ENCODE results near the gene SSH2.

Gene SSH2

DNA sequence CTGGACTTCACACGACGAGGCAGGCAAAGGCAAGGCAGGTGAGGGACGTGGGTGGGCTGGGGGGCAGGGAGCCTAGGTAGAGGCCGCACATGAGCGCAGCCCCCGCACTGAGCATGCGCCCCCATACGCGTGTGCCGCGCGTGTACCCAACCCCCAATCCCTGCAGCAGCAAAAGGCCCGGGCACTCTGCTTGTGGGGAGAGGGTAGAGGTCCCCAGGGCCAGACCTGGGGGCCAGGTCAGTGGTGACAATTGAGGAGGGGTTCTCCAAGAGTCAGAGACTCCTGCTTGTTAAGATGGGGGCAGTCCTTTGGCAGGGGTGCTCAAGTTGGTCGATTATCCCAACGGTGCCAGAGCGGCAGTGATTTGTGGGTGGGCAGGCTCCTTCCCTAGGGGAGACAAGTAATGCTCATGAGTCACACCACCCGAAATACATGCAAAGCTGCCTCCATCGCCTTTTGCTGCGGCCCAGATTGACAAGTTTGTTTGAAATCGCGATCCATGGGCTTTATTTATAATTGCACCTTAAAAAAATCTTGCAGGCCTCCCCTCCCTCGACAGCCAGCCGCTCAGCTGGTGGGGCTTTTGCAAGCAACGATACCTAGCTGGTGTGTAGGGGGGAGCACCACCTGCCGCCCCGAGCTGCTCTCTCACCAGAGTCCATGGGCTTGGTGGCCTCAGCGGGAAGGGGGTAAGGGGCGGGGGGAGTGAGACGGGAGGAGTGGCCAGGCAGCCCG lies 339.4 kb downstream of the SSH2 start (continued):
- TF ChIP-seq, protein P1, sequence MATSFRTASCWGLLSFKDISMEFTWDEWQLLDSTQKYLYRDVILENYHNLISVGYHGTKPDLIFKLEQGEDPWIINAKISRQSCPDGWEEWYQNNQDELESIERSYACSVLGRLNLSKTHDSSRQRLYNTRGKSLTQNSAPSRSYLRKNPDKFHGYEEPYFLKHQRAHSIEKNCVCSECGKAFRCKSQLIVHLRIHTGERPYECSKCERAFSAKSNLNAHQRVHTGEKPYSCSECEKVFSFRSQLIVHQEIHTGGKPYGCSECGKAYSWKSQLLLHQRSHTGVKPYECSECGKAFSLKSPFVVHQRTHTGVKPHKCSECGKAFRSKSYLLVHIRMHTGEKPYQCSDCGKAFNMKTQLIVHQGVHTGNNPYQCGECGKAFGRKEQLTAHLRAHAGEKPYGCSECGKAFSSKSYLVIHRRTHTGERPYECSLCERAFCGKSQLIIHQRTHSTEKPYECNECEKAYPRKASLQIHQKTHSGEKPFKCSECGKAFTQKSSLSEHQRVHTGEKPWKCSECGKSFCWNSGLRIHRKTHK (tag by site-specific recombination; IDR thresholded peaks at IDR 0.05): no peak
- TF ChIP-seq ZNF660 (tag by site-specific recombination; IDR thresholded peaks at IDR 0.05) (no peak), SP7 (tag by site-specific recombination; IDR thresholded peaks at IDR 0.05) (peak; percentile 47), ZNF184 (tag by site-specific recombination; IDR thresholded peaks at IDR 0.05) (no peak), GLI2 (tag by site-specific recombination; IDR thresholded peaks at IDR 0.05; ENCODE audit: borderline replicate concordance, low read depth) (no peak), ZNF24 (tag by site-specific recombination; IDR thresholded peaks at IDR 0.05) (no peak; the same call in 1 of the 2 replicates), ZNF292 (tag by site-specific recombination; IDR thresholded peaks at IDR 0.05; ENCODE audit: borderline replicate concordance, low read depth) (no peak)
- TF ChIP-seq, protein P2, sequence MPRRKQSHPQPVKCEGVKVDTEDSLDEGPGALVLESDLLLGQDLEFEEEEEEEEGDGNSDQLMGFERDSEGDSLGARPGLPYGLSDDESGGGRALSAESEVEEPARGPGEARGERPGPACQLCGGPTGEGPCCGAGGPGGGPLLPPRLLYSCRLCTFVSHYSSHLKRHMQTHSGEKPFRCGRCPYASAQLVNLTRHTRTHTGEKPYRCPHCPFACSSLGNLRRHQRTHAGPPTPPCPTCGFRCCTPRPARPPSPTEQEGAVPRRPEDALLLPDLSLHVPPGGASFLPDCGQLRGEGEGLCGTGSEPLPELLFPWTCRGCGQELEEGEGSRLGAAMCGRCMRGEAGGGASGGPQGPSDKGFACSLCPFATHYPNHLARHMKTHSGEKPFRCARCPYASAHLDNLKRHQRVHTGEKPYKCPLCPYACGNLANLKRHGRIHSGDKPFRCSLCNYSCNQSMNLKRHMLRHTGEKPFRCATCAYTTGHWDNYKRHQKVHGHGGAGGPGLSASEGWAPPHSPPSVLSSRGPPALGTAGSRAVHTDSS (tag by site-specific recombination; IDR thresholded peaks at IDR 0.05): no peak
- TF ChIP-seq, protein P3, sequence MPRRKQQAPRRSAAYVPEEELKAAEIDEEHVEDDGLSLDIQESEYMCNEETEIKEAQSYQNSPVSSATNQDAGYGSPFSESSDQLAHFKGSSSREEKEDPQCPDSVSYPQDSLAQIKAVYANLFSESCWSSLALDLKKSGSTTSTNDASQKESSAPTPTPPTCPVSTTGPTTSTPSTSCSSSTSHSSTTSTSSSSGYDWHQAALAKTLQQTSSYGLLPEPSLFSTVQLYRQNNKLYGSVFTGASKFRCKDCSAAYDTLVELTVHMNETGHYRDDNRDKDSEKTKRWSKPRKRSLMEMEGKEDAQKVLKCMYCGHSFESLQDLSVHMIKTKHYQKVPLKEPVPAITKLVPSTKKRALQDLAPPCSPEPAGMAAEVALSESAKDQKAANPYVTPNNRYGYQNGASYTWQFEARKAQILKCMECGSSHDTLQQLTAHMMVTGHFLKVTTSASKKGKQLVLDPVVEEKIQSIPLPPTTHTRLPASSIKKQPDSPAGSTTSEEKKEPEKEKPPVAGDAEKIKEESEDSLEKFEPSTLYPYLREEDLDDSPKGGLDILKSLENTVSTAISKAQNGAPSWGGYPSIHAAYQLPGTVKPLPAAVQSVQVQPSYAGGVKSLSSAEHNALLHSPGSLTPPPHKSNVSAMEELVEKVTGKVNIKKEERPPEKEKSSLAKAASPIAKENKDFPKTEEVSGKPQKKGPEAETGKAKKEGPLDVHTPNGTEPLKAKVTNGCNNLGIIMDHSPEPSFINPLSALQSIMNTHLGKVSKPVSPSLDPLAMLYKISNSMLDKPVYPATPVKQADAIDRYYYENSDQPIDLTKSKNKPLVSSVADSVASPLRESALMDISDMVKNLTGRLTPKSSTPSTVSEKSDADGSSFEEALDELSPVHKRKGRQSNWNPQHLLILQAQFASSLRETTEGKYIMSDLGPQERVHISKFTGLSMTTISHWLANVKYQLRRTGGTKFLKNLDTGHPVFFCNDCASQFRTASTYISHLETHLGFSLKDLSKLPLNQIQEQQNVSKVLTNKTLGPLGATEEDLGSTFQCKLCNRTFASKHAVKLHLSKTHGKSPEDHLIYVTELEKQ (tag by site-specific recombination; IDR thresholded peaks at IDR 0.05; ENCODE audit: borderline replicate concordance): no peak

DNA sequence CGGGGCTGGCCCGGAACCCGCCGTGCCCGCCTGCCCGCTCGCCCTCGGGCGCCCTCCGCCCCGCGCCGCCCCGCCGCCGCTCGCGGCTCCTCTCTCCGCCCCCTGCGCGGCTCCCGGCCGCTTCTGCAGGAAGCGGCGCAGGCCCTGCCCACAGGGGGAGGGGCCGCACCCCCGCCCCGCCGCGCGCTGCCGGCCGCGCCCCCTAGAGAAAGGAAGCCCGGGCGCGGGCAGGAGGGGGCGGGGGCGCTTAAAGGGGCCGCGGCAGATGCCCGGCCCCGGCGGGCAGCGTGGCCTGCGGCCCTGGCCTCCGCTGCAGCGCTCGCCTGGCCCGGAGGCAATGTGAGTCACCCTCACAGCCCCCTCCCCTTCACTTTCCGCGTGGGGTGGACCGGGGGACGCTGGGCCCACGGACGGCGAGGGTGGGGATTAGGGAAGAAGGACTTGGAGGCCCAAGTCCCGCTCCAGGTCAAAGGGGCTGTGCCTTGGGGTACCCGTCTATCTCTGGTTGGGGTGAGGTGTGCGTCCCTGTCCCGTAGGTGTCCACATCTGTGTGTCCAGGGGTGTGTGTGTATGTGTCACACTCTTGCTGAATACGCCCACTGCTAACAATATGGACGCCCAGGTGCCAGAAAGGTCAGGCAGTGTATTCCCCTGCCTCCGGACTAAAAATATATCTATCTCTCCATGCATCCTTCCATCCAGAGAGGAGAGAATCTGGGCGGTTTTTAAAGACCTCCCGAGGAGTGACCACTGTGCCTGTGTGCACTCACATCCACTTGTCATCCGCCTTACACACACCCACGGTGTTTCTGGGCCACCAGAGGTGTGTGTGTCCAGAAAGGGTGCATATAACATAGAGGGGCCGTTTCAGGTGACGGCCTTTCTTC lies 340.3 kb downstream of the SSH2 start, which contains the start of gene GIT1:
Gene GIT1 (minus strand): TSS at position 125 of the 887 bp plus-strand sequence. CDS start 270 bp downstream, outside the sequence.
- POLR2A ChIA-PET: interaction anchor here (1.8 kb wide), 1 partner anchor 21 kb away, joined by 8 read pairs; the partner anchor contains the start of gene TP53I13
- Histone ChIP-seq H3K4me1 (ENCODE audit: control insufficient read depth, insufficient read depth, low read length) (peaks cover 26% of the 10 kb centered on the region), H3K27ac (ENCODE audit: extremely low read depth, low read depth, low read length) (peak within 1 kb of the TSS; percentile 82), H3K36me3 (ENCODE audit: control insufficient read depth in 2 of 2, insufficient read depth in 1 of 2, low read length in 2 of 2) (peaks cover 0 to 10% of the 10 kb centered on the region in 2 experiments; a peak in 1 of 3 replicates), H3K9me3 (ENCODE audit: control insufficient read depth, insufficient read depth, low read depth, low read length) (no peaks in the 10 kb centered on the region), H3K4me3 (ENCODE audit: low read depth, low read length) (peak within 1 kb of the TSS; percentile 86)
- CTCF ChIA-PET: interaction anchor here (0.8 to 5.1 kb wide), 5 partner anchors 15 to 445 kb away, joined by 4 to 57 read pairs (median 23); no protein-coding TSS in a partner anchor
- TF ChIP-seq ZNF776 (tag by site-specific recombination; IDR thresholded peaks at IDR 0.05; ENCODE audit: borderline replicate concordance) (no peak), BCL11A (tag by site-specific recombination; IDR thresholded peaks at IDR 0.05; ENCODE audit: low read depth) (peak; percentile 25; the same call in 1 of the 2 replicates), ZBTB8A (tag by site-specific recombination; IDR thresholded peaks at IDR 0.05) (peak; percentile 50), ZXDB (tag by site-specific recombination; IDR thresholded peaks at IDR 0.05) (0 out of 2 replicates have a peak, but pooled peaks have one; percentile 12), WT1 (tag by site-specific recombination; IDR thresholded peaks at IDR 0.05) (no peak), ZNF335 (tag by site-specific recombination; conservative IDR thresholded peaks at IDR 0.05) (peak; percentile 33), TRIM28 (IDR thresholded peaks at IDR 0.05; ENCODE audit: borderline replicate concordance, low read length) (no peak), KLF10 (tag by site-specific recombination; IDR thresholded peaks at IDR 0.05) (peak; percentile 93), EGR2 (tag by site-specific recombination; IDR thresholded peaks at IDR 0.05; ENCODE audit: low read depth) (peak; percentile 59), ZNF596 (tag by site-specific recombination; IDR thresholded peaks at IDR 0.05) (peak; percentile 11; the same call in 1 of the 2 replicates), OSR2 (tag by site-specific recombination; IDR thresholded peaks at IDR 0.05) (no peak), ZNF366 (tag by site-specific recombination; conservative IDR thresholded peaks at IDR 0.05) (peak; percentile 67), ZEB2 (tag by site-specific recombination; IDR thresholded peaks at IDR 0.05) (no peak), ZNF626 (tag by site-specific recombination; IDR thresholded peaks at IDR 0.05) (no peak)
- TF ChIP-seq, protein P4, sequence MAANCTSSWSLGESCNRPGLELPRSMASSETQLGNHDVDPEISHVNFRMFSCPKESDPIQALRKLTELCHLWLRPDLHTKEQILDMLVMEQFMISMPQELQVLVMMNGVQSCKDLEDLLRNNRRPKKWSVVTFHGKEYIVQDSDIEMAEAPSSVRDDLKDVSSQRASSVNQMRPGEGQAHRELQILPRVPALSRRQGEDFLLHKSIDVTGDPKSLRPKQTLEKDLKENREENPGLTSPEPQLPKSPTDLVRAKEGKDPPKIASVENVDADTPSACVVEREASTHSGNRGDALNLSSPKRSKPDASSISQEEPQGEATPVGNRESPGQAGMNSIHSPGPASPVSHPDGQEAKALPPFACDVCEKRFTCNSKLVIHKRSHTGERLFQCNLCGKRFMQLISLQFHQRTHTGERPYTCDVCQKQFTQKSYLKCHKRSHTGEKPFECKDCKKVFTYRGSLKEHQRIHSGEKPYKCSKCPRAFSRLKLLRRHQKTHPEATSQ (tag by site-specific recombination; IDR thresholded peaks at IDR 0.05): no peak
- TF ChIP-seq, protein P5, sequence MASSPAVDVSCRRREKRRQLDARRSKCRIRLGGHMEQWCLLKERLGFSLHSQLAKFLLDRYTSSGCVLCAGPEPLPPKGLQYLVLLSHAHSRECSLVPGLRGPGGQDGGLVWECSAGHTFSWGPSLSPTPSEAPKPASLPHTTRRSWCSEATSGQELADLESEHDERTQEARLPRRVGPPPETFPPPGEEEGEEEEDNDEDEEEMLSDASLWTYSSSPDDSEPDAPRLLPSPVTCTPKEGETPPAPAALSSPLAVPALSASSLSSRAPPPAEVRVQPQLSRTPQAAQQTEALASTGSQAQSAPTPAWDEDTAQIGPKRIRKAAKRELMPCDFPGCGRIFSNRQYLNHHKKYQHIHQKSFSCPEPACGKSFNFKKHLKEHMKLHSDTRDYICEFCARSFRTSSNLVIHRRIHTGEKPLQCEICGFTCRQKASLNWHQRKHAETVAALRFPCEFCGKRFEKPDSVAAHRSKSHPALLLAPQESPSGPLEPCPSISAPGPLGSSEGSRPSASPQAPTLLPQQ (tag by site-specific recombination; IDR thresholded peaks at IDR 0.05): peak; percentile 98

Data from HEK293 (cell line).